Left ventricle myocardium inferior (tissue), 1 donor: ENCODE measurements around the gene LMO2. TPM values are rescaled to one million over a fixed set of nuclear protein-coding genes. Genes with fewer than 3 reads are reported as not detected.

Source experiments
- DNase-seq: peaks from one replicate; pipeline ENCODE4 v3.0.0-alpha.2; 2020
- H3K27ac ChIP-seq: fragments of 200-600 bp; replicated peaks from 2 replicates; pipeline ENCODE4 v1.8.0; 2021
- H3K27me3 ChIP-seq: fragments of 200-600 bp; 2 replicates; pipeline ENCODE4 v1.8.0; 2021; ENCODE audit warnings: low read depth
- H3K36me3 ChIP-seq: fragments of 200-600 bp; 2 replicates; pipeline ENCODE4 v1.8.0; 2021
- H3K4me1 ChIP-seq: fragments of 200-600 bp; 2 replicates; pipeline ENCODE4 v1.8.0; 2021
- H3K4me3 ChIP-seq: fragments of 200-600 bp; 2 replicates; pipeline ENCODE4 v1.8.0; 2021; ENCODE audit warnings: mild to moderate bottlenecking, moderate library complexity
- H3K9me3 ChIP-seq: fragments of 200-600 bp; replicated peaks from 2 replicates; pipeline ENCODE4 v1.8.0; 2021
- intact Hi-C: fragments of 100-400 bp; cut with micrococcal nuclease; formaldehyde crosslinking; loops from one replicate; pipeline ENCODE4 v1.11.0; 2022
- total RNA-seq: library from RNA; stranded (reverse); fragmentation: NEBNext Ultra II Directional; extraction: Animal tissue kit (Norgen Biotek cat#: 25700); gene quantifications from one replicate; pipeline ENCODE4 v1.2.1, GENCODE V29; 2021
- TF ChIP-seq, protein P1 (sequence below): fragments of 200-600 bp; IDR thresholded peaks from 2 replicates; pipeline ENCODE4 v1.8.0; 2021; ENCODE audit warnings: antibody characterized with exemption, mild to moderate bottlenecking, borderline replicate concordance
- donor health status: DM: no; HTN: yes; CAD: no; lungs with severe emphysema.

LMO2 gene
- total RNA-seq, 1 donor from 2014 or later, result 8.4 TPM

- Histone ChIP-seq H3K4me1 (peaks cover 14% of the 10 kb centered on the region), H3K27me3 (peaks cover 14% of the 10 kb centered on the region), H3K36me3 (no peaks in the 10 kb centered on the region), H3K9me3 (peaks cover 8% of the 10 kb centered on the region), H3K4me3 (no peak overlapping the region), H3K27ac (no peak overlapping the region)
- TF ChIP-seq, protein P1, sequence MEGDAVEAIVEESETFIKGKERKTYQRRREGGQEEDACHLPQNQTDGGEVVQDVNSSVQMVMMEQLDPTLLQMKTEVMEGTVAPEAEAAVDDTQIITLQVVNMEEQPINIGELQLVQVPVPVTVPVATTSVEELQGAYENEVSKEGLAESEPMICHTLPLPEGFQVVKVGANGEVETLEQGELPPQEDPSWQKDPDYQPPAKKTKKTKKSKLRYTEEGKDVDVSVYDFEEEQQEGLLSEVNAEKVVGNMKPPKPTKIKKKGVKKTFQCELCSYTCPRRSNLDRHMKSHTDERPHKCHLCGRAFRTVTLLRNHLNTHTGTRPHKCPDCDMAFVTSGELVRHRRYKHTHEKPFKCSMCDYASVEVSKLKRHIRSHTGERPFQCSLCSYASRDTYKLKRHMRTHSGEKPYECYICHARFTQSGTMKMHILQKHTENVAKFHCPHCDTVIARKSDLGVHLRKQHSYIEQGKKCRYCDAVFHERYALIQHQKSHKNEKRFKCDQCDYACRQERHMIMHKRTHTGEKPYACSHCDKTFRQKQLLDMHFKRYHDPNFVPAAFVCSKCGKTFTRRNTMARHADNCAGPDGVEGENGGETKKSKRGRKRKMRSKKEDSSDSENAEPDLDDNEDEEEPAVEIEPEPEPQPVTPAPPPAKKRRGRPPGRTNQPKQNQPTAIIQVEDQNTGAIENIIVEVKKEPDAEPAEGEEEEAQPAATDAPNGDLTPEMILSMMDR, result no peak
- DNase-seq, result no peak
- intact Hi-C loops, result no loop called here
These were observed 19.1 kb upstream of the LMO2 start for GRCh38 chr11:33910958-33911339.

DNA sequence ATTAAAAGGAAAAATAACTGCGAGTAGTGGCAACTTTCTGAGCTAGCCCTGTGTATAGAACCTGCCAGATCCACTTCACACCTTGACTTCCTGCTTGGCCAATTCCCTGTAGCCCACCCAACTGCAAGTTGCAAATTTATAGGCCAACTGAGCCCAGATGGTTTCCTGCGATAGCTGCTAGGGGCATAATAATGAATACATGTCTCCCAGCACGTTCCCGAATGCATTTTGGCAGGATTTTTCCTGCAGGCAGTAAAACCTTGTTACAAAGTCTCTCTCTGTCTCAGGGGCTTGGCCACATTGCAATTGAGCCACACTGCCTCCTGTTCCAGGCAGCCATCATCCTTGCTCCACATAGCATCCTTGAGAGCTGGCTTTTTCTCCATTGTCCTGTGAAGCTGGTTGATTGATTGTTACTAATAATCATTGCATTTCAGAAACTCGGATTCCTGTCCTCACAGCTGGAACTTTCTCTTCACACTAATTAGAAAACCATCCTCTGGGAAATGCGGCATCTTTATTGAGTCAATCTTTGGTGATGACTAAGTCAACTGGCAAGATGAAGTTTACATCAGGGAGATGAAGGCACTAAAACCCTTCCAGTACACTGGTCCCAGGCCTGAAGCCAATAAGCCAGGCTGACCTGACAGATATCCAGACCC, 18.6 kb upstream of the LMO2 start:
- H3K27ac ChIP-seq, result no peak overlapping the region

GRCh38 chr11:33909552-33909951, 17.7 kb upstream of the LMO2 start:
- Histone ChIP-seq H3K4me1 (peaks cover 14% of the 10 kb centered on the region), H3K9me3 (peaks cover 8% of the 10 kb centered on the region), H3K27ac (no peak overlapping the region), H3K36me3 (no peaks in the 10 kb centered on the region), H3K27me3 (peaks cover 10% of the 10 kb centered on the region), H3K4me3 (no peak overlapping the region)
- no peak for DNase-seq
- intact Hi-C loops, result no loop called here
- TF ChIP-seq, protein P1, result no peak

More for the DNA sequence above, 18.6 kb upstream of the LMO2 start:
- Histone ChIP-seq H3K9me3 (peaks cover 8% of the 10 kb centered on the region), H3K36me3 (no peaks in the 10 kb centered on the region), H3K4me1 (peaks cover 14% of the 10 kb centered on the region), H3K27me3 (peaks cover 13% of the 10 kb centered on the region), H3K4me3 (no peak overlapping the region)
- DNase-seq, result no peak
- TF ChIP-seq, protein P1, result no peak
- intact Hi-C loops, result no loop called here

GRCh38 chr11:33909150-33909549, 17.3 kb upstream of the LMO2 start:
- intact Hi-C loops, result no loop called here
- Histone ChIP-seq H3K9me3 (peaks cover 6% of the 10 kb centered on the region), H3K36me3 (no peaks in the 10 kb centered on the region), H3K27me3 (peaks cover 7% of the 10 kb centered on the region), H3K27ac (no peak overlapping the region), H3K4me3 (no peak overlapping the region), H3K4me1 (peaks cover 14% of the 10 kb centered on the region)
- TF ChIP-seq, protein P1, result no peak
- DNase-seq, result no peak

DNA sequence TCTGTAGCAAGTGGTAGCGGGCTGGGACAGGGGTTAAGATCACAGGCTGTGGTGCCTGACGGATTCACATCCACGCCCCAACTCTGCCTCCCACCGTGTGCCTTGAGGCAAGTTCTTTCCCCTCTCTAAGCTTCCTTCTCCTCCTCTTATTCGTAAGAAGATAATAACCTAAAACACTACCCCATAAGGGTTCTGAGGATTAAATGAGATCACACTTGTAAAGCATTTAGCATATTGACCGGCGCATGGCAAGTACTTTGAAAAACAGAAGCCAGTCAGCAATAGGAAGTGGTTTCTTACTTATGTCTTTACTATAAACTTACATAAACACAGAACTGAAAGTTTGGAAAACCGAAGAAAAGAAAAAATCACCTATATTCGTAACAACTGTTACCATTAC, 15.5 kb upstream of the LMO2 start:
- DNase-seq, result no peak
- Histone ChIP-seq H3K27me3 (no peaks in the 10 kb centered on the region), H3K4me3 (no peak overlapping the region), H3K36me3 (no peaks in the 10 kb centered on the region), H3K27ac (no peak overlapping the region), H3K9me3 (no peaks in the 10 kb centered on the region), H3K4me1 (peaks cover 14% of the 10 kb centered on the region)
- TF ChIP-seq, protein P1, result no peak
- intact Hi-C loops, result no loop called here
